SK-N-SH (cell line): Measurements from ENCODE around the gene NHERF2. TPM values are rescaled to one million over a fixed set of nuclear protein-coding genes. Genes with fewer than 3 reads are reported as not detected.

Experiments used
- CTCF ChIA-PET: fragments of 300-600, 350-600 bp; formaldehyde crosslinking; extraction: SDS; loops from one replicate; lab custom pipeline; 2021; lab: Yijun Ruan, JAX
- POLR2A ChIA-PET: fragments of 350-600 bp; sonication (Branson Sonifier 250); formaldehyde crosslinking; extraction: SDS; loops from one replicate; lab custom pipeline; 2020; ENCODE audit warnings: antibody characterized with exemption, inconsistent platforms; lab: Yijun Ruan, JAX
- DNase-seq: peaks from one replicate; pipeline ENCODE4 v3.0.0; 2012
- H2AFZ ChIP-seq: fragments of 200-600 bp; sonication (generic); 2 replicates; pipeline ENCODE4 v1.8.1; 2016; ENCODE audit warnings: antibody characterized with exemption, mild to moderate bottlenecking, low read depth
- H3F3A ChIP-seq: fragments of 200-600 bp; sonication (generic); replicated peaks from 2 replicates; pipeline ENCODE3; 2016; ENCODE audit warnings: antibody characterized with exemption, mild to moderate bottlenecking; ENCODE audit not compliant: insufficient read depth
- H3K27ac ChIP-seq, 2 experiments: fragments of 200-500 bp in 1 of 2; fragments of 200-600 bp in 1 of 2; sonication (Bioruptor generic) in 1 of 2; sonication (generic), shearing (Covaris generic) in 1 of 2; 2 replicates each; pipeline versions ENCODE4 v1.5.1 to v1.6.1; 2014 to 2016; ENCODE audit warnings: low read depth in 2 of 2, inconsistent platforms in 1 of 2, low read length in 1 of 2, mild to moderate bottlenecking in 1 of 2, mixed read lengths in 1 of 2
- H3K27me3 ChIP-seq: fragments of 200-600 bp; sonication (generic), shearing (Covaris generic); 2 replicates; pipeline ENCODE4 v1.6.1; 2016; ENCODE audit warnings: mixed run types; ENCODE audit not compliant: insufficient read depth
- H3K36me3 ChIP-seq, 2 experiments: fragments of 200-500 bp in 1 of 2; fragments of 200-600 bp in 1 of 2; sonication (Bioruptor generic) in 1 of 2; sonication (generic) in 1 of 2; replicated peaks in 1 of 2; 2 replicates each; pipeline versions ENCODE3 to v1.5.1; 2014 to 2016; ENCODE audit warnings: low read length in 1 of 2, mild to moderate bottlenecking in 1 of 2; ENCODE audit not compliant: insufficient read depth in 2 of 2, control insufficient read depth in 1 of 2
- H3K4me1 ChIP-seq, 2 experiments: fragments of 200-500 bp in 1 of 2; fragments of 200-600 bp in 1 of 2; sonication (Bioruptor generic) in 1 of 2; sonication (generic), shearing (Covaris generic) in 1 of 2; 2 replicates each; pipeline versions ENCODE4 v1.5.1 to v1.6.1; 2014 to 2016; ENCODE audit warnings: low read depth in 1 of 2, low read length in 1 of 2, mixed run types in 1 of 2; ENCODE audit not compliant: insufficient read depth in 2 of 2, control insufficient read depth in 1 of 2
- H3K4me2 ChIP-seq: fragments of 200-600 bp; sonication (generic), shearing (Covaris generic); 2 replicates; pipeline ENCODE4 v1.6.1; 2017; ENCODE audit warnings: mixed run types
- H3K4me3 ChIP-seq, 2 experiments: fragments of 200-500 bp in 1 of 2; fragments of 200-600 bp in 1 of 2; sonication (Bioruptor generic) in 1 of 2; sonication (generic), shearing (Covaris generic) in 1 of 2; 2 replicates each; pipeline versions ENCODE4 v1.5.1 to v1.8.1; 2014 to 2016; ENCODE audit warnings: low read depth in 2 of 2, inconsistent platforms in 1 of 2, low read length in 1 of 2, mild to moderate bottlenecking in 1 of 2, mixed read lengths in 1 of 2, moderate library complexity in 1 of 2
- H3K79me2 ChIP-seq: fragments of 200-600 bp; sonication (generic); 2 replicates; pipeline ENCODE4 v1.8.1; 2017; ENCODE audit warnings: mild to moderate bottlenecking; ENCODE audit not compliant: insufficient read depth
- H3K9ac ChIP-seq: fragments of 200-600 bp; sonication (generic); 2 replicates; pipeline ENCODE4 v1.6.1; 2017; ENCODE audit warnings: mixed run types
- H3K9me2 ChIP-seq: fragments of 200-600 bp; sonication (generic); 2 replicates; pipeline ENCODE4 v1.6.1; 2017; ENCODE audit warnings: mixed run types
- H3K9me3 ChIP-seq: fragments of 200-600 bp; sonication (generic); 2 replicates; pipeline ENCODE4 v1.6.1; 2017; ENCODE audit warnings: mixed run types, mild to moderate bottlenecking, moderate library complexity
- H4K20me1 ChIP-seq: fragments of 200-600 bp; sonication (generic); 2 replicates; pipeline ENCODE4 v1.6.1; 2017; ENCODE audit warnings: mild to moderate bottlenecking, mixed run types; ENCODE audit not compliant: insufficient read depth
- CHD2 ChIP-seq: fragments of 150-350 bp; IDR thresholded peaks from 2 replicates; pipeline ENCODE4 v1.6.1; 2018; ENCODE audit warnings: low read length; ENCODE audit not compliant: partially characterized antibody
- EZH2phosphoT487 ChIP-seq: fragments of 200-600 bp; sonication (generic); IDR thresholded peaks from 2 replicates; pipeline ENCODE4 v1.6.1; 2017; ENCODE audit warnings: low read depth, mixed run types, mild to moderate bottlenecking, antibody characterized with exemption, moderate library complexity, borderline replicate concordance
- FOSL2 ChIP-seq: IDR thresholded peaks from 2 replicates; pipeline ENCODE4 v1.4.0; 2012; ENCODE audit warnings: low read depth, mild to moderate bottlenecking, moderate library complexity, borderline replicate concordance
- FOXJ3 ChIP-seq: sonication (generic); formaldehyde crosslinking; IDR thresholded peaks from 2 replicates; pipeline ENCODE4 v1.5.1; 2020; ENCODE audit warnings: mild to moderate bottlenecking, missing genetic modification reagents
- GATA2 ChIP-seq: sonication (generic); formaldehyde crosslinking; IDR thresholded peaks from 2 replicates; pipeline ENCODE4 v1.5.0; 2020; ENCODE audit warnings: mild to moderate bottlenecking, missing genetic modification reagents
- JUND ChIP-seq: IDR thresholded peaks from 2 replicates; pipeline ENCODE4 v1.4.0; 2012
- MEF2A ChIP-seq: IDR thresholded peaks from 2 replicates; pipeline ENCODE4 v1.4.0; 2012; ENCODE audit warnings: low read depth, borderline replicate concordance
- MXI1 ChIP-seq: IDR thresholded peaks from 2 replicates; pipeline ENCODE4 v1.6.1; 2012; ENCODE audit warnings: mild to moderate bottlenecking, low read depth, low read length, improper control_type of control experiment
- NFIC ChIP-seq: IDR thresholded peaks from 2 replicates; pipeline ENCODE4 v1.4.0; 2012; ENCODE audit warnings: borderline replicate concordance
- NRF1 ChIP-seq: IDR thresholded peaks from 2 replicates; pipeline ENCODE4 v1.6.1; 2012; ENCODE audit warnings: low read depth, mild to moderate bottlenecking, low read length
- RFX5 ChIP-seq: IDR thresholded peaks from 2 replicates; pipeline ENCODE4 v1.6.1; 2012; ENCODE audit warnings: mild to moderate bottlenecking, improper control_type of control experiment, low read length
- SMC3 ChIP-seq: IDR thresholded peaks from 2 replicates; pipeline ENCODE4 v1.6.1; 2012; ENCODE audit warnings: low read depth, low read length, improper control_type of control experiment
- TAF1 ChIP-seq: IDR thresholded peaks from 2 replicates; pipeline ENCODE4 v1.6.1; 2012; ENCODE audit warnings: low read depth, mild to moderate bottlenecking, low read length, moderate library complexity, borderline replicate concordance
- WGBS: methylation state at CpG from one replicate; pipeline ENCODE4 v1.1.6; 2017; ENCODE audit warnings: low lambda C conversion rate; 5-methylcytosine and 5-hydroxymethylcytosine counted together
- polyA plus RNA-seq, 3 experiments: library from polyadenylated mRNA; depleted of rRNA; stranded (reverse); fragments of >200 nt; gene quantifications; 2 replicates each; pipeline ENCODE4 v1.2.3, GENCODE V29; 2012
- TF ChIP-seq, protein P1 (sequence below): IDR thresholded peaks from 2 replicates; pipeline ENCODE4 v1.4.0; 2012; ENCODE audit warnings: low read depth, borderline replicate concordance
- TF ChIP-seq, protein P2 (sequence below): IDR thresholded peaks from 2 replicates; pipeline ENCODE4; 2012
- TF ChIP-seq, protein P3 (sequence below): IDR thresholded peaks from 2 replicates; pipeline ENCODE4 v1.4.0; 2012; ENCODE audit warnings: low read depth, borderline replicate concordance
- TF ChIP-seq, protein P4 (sequence below): IDR thresholded peaks from 2 replicates; pipeline ENCODE4 v1.6.1; 2012; ENCODE audit warnings: mild to moderate bottlenecking, low read depth, low read length, moderate library complexity
- TF ChIP-seq, protein P5 (sequence below): fragments of 150-350 bp; IDR thresholded peaks from 2 replicates; pipeline ENCODE4 v1.6.1; 2017; ENCODE audit warnings: antibody characterized with exemption, low read length, low read depth, borderline replicate concordance
- TF ChIP-seq, protein P6 (sequence below): IDR thresholded peaks from 2 replicates; pipeline ENCODE4 v1.4.0; 2012; ENCODE audit warnings: low read depth

Gene NHERF2
- polyA plus RNA-seq, 1 of the 3 experiments (the other 2 are of a cell fraction): 53.8 TPM

DNA sequence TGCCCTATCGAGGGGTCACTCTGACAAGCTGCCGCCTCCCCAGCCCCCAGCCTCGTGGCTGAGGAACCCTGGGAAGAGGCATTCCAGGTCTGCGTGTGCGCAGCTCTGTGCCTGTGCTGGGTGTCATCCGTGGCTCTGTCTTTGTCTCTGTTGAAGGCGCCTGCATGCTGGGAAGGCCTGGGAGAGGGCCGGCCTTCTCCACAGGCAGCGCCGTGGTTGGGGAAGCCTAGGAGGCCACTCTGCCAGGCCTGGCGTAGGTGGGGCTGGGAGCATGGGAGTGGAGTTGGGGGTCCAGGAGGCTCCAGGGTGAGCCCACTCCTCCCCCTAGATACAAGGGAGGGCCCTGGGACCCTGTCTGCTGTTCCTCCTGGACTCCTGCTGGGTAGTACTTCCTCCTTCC is 3.3 kb downstream of the NHERF2 start:
- ChIA-PET POLR2A (interaction anchor here (0.6 kb wide), 1 partner anchor 12 kb away, joined by 3 read pairs; no protein-coding TSS in a partner anchor), CTCF (interaction anchor here (1.2 kb wide), 1 partner anchor 10 kb away, joined by 3 read pairs; no protein-coding TSS in a partner anchor)
- Histone ChIP-seq H3K27ac (no peak overlapping the region), H3K36me3 (peaks cover 0 to 6% of the 10 kb centered on the region in 2 experiments), H3K9me3 (no peaks in the 10 kb centered on the region), H3K4me1 (peaks cover 25 to 35% of the 10 kb centered on the region in 2 experiments; a peak in 3 of 4 replicates), H3K4me3 (no peak overlapping the region), H2AFZ (no peak overlapping the region), H3K27me3 (no peaks in the 10 kb centered on the region), H3K79me2 (peaks cover 27% of the 10 kb centered on the region; the same call in 1 of the 2 replicates), H3K9ac (no peak overlapping the region), H3F3A (peaks cover 7% of the 10 kb centered on the region), H3K9me2 (no peaks in the 10 kb centered on the region), H3K4me2 (no peak overlapping the region), H4K20me1 (peaks cover 8% of the 10 kb centered on the region; the same call in 1 of the 2 replicates)
- TF ChIP-seq EZH2phosphoT487 (no peak), FOXJ3 (CRISPR knock-in tag) (no peak), JUND (no peak), TAF1 (no peak), FOSL2 (no peak), MEF2A (no peak), CHD2 (no peak), NFIC (no peak), SMC3 (no peak), RFX5 (no peak), GATA2 (no peak), NRF1 (no peak), MXI1 (no peak)
- TF ChIP-seq, protein P1, sequence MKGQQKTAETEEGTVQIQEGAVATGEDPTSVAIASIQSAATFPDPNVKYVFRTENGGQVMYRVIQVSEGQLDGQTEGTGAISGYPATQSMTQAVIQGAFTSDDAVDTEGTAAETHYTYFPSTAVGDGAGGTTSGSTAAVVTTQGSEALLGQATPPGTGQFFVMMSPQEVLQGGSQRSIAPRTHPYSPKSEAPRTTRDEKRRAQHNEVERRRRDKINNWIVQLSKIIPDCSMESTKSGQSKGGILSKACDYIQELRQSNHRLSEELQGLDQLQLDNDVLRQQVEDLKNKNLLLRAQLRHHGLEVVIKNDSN: no peak
- TF ChIP-seq, protein P2, sequence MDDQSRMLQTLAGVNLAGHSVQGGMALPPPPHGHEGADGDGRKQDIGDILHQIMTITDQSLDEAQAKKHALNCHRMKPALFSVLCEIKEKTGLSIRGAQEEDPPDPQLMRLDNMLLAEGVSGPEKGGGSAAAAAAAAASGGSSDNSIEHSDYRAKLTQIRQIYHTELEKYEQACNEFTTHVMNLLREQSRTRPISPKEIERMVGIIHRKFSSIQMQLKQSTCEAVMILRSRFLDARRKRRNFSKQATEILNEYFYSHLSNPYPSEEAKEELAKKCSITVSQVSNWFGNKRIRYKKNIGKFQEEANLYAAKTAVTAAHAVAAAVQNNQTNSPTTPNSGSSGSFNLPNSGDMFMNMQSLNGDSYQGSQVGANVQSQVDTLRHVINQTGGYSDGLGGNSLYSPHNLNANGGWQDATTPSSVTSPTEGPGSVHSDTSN: no peak
- TF ChIP-seq, protein P3, sequence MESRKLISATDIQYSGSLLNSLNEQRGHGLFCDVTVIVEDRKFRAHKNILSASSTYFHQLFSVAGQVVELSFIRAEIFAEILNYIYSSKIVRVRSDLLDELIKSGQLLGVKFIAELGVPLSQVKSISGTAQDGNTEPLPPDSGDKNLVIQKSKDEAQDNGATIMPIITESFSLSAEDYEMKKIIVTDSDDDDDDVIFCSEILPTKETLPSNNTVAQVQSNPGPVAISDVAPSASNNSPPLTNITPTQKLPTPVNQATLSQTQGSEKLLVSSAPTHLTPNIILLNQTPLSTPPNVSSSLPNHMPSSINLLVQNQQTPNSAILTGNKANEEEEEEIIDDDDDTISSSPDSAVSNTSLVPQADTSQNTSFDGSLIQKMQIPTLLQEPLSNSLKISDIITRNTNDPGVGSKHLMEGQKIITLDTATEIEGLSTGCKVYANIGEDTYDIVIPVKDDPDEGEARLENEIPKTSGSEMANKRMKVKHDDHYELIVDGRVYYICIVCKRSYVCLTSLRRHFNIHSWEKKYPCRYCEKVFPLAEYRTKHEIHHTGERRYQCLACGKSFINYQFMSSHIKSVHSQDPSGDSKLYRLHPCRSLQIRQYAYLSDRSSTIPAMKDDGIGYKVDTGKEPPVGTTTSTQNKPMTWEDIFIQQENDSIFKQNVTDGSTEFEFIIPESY: no peak
- TF ChIP-seq, protein P4, sequence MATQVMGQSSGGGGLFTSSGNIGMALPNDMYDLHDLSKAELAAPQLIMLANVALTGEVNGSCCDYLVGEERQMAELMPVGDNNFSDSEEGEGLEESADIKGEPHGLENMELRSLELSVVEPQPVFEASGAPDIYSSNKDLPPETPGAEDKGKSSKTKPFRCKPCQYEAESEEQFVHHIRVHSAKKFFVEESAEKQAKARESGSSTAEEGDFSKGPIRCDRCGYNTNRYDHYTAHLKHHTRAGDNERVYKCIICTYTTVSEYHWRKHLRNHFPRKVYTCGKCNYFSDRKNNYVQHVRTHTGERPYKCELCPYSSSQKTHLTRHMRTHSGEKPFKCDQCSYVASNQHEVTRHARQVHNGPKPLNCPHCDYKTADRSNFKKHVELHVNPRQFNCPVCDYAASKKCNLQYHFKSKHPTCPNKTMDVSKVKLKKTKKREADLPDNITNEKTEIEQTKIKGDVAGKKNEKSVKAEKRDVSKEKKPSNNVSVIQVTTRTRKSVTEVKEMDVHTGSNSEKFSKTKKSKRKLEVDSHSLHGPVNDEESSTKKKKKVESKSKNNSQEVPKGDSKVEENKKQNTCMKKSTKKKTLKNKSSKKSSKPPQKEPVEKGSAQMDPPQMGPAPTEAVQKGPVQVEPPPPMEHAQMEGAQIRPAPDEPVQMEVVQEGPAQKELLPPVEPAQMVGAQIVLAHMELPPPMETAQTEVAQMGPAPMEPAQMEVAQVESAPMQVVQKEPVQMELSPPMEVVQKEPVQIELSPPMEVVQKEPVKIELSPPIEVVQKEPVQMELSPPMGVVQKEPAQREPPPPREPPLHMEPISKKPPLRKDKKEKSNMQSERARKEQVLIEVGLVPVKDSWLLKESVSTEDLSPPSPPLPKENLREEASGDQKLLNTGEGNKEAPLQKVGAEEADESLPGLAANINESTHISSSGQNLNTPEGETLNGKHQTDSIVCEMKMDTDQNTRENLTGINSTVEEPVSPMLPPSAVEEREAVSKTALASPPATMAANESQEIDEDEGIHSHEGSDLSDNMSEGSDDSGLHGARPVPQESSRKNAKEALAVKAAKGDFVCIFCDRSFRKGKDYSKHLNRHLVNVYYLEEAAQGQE: no peak
- TF ChIP-seq, protein P5, sequence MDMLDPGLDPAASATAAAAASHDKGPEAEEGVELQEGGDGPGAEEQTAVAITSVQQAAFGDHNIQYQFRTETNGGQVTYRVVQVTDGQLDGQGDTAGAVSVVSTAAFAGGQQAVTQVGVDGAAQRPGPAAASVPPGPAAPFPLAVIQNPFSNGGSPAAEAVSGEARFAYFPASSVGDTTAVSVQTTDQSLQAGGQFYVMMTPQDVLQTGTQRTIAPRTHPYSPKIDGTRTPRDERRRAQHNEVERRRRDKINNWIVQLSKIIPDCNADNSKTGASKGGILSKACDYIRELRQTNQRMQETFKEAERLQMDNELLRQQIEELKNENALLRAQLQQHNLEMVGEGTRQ: no peak
- TF ChIP-seq, protein P6, sequence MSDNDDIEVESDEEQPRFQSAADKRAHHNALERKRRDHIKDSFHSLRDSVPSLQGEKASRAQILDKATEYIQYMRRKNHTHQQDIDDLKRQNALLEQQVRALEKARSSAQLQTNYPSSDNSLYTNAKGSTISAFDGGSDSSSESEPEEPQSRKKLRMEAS: no peak
- no peak for DNase-seq
- WGBS: 82% methylated on average over 8 of the region's 11 CpGs
